GM23338 (cell line): Measurements from ENCODE around the gene ERP29. TPM values are rescaled to one million over a fixed set of nuclear protein-coding genes. Genes with fewer than 3 reads are reported as not detected.

ENCODE experiments used
- CREB1 ChIP-seq: fragments of 250-450 bp; sonication (Bioruptor Pico); IDR thresholded peaks from 2 replicates; pipeline ENCODE4 v1.5.0; 2020; ENCODE audit warnings: low read depth, mild to moderate bottlenecking, moderate library complexity
- JUNB ChIP-seq: IDR thresholded peaks from one replicate; pipeline ENCODE4 v1.6.1; 2016; ENCODE audit warnings: antibody characterized with exemption; ENCODE audit not compliant: unreplicated experiment
- NANOG ChIP-seq: IDR thresholded peaks from 2 replicates; pipeline ENCODE4 v1.6.1; 2016; ENCODE audit warnings: antibody characterized with exemption, borderline replicate concordance
- STAT1 ChIP-seq: IDR thresholded peaks from one replicate; pipeline ENCODE4 v1.6.1; 2016; ENCODE audit warnings: antibody characterized with exemption; ENCODE audit not compliant: unreplicated experiment
- microRNA-seq: library from miRNA; unstranded; fragments of <30 nt; microRNA quantifications from one replicate; pipeline ENCODE4, GENCODE V29; 2017
- polyA plus RNA-seq: library from polyadenylated mRNA; unstranded; fragments of >200 nt; fragmentation: Nextera tagmentation; extraction: Ambion mirVana; gene quantifications from 2 replicates; pipeline ENCODE4 v1.2.1, GENCODE V29; 2016
- small RNA-seq: library from RNA; depleted of rRNA; stranded (forward); fragments of <200 nt; gene quantifications from one replicate; pipeline ENCODE3, GENCODE V24; 2014; ENCODE audit warnings: low replicate concordance
- total RNA-seq: library from RNA; depleted of rRNA; stranded (reverse); fragments of >200 nt; shearing (Covaris generic); gene quantifications from 2 replicates; pipeline ENCODE4 v1.2.3, GENCODE V29; 2014; rRNA removed
- TF ChIP-seq, protein P1 (sequence below): fragments of 250-450 bp; sonication (Bioruptor Pico); IDR thresholded peaks from 2 replicates; pipeline ENCODE4 v1.5.0; 2020; ENCODE audit warnings: mild to moderate bottlenecking, moderate library complexity

The ERP29 gene
- total and polyA plus RNA-seq, 2 experiments from 2014 or later, result 90.7 to 166 TPM

DNA sequence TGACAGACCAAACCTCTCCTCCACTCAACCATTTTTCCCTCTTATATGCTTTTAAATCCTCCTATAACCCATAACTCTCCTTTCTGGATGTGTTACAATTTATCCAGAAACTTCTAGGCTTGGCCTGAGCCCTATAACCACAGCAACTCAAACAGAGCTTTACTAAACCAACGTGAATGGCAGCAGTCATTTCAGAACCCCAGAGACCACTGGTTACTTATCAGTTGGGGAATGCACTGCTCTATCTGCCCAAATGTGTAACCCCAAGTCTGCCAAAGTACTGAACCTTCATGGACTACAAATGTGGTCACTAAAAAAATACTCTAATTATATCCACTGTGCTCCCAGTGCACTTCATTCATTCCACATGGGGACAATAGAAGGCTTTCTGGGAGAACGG lies 53.3 kb downstream of the ERP29 start (continued):
- TF ChIP-seq, protein P1, sequence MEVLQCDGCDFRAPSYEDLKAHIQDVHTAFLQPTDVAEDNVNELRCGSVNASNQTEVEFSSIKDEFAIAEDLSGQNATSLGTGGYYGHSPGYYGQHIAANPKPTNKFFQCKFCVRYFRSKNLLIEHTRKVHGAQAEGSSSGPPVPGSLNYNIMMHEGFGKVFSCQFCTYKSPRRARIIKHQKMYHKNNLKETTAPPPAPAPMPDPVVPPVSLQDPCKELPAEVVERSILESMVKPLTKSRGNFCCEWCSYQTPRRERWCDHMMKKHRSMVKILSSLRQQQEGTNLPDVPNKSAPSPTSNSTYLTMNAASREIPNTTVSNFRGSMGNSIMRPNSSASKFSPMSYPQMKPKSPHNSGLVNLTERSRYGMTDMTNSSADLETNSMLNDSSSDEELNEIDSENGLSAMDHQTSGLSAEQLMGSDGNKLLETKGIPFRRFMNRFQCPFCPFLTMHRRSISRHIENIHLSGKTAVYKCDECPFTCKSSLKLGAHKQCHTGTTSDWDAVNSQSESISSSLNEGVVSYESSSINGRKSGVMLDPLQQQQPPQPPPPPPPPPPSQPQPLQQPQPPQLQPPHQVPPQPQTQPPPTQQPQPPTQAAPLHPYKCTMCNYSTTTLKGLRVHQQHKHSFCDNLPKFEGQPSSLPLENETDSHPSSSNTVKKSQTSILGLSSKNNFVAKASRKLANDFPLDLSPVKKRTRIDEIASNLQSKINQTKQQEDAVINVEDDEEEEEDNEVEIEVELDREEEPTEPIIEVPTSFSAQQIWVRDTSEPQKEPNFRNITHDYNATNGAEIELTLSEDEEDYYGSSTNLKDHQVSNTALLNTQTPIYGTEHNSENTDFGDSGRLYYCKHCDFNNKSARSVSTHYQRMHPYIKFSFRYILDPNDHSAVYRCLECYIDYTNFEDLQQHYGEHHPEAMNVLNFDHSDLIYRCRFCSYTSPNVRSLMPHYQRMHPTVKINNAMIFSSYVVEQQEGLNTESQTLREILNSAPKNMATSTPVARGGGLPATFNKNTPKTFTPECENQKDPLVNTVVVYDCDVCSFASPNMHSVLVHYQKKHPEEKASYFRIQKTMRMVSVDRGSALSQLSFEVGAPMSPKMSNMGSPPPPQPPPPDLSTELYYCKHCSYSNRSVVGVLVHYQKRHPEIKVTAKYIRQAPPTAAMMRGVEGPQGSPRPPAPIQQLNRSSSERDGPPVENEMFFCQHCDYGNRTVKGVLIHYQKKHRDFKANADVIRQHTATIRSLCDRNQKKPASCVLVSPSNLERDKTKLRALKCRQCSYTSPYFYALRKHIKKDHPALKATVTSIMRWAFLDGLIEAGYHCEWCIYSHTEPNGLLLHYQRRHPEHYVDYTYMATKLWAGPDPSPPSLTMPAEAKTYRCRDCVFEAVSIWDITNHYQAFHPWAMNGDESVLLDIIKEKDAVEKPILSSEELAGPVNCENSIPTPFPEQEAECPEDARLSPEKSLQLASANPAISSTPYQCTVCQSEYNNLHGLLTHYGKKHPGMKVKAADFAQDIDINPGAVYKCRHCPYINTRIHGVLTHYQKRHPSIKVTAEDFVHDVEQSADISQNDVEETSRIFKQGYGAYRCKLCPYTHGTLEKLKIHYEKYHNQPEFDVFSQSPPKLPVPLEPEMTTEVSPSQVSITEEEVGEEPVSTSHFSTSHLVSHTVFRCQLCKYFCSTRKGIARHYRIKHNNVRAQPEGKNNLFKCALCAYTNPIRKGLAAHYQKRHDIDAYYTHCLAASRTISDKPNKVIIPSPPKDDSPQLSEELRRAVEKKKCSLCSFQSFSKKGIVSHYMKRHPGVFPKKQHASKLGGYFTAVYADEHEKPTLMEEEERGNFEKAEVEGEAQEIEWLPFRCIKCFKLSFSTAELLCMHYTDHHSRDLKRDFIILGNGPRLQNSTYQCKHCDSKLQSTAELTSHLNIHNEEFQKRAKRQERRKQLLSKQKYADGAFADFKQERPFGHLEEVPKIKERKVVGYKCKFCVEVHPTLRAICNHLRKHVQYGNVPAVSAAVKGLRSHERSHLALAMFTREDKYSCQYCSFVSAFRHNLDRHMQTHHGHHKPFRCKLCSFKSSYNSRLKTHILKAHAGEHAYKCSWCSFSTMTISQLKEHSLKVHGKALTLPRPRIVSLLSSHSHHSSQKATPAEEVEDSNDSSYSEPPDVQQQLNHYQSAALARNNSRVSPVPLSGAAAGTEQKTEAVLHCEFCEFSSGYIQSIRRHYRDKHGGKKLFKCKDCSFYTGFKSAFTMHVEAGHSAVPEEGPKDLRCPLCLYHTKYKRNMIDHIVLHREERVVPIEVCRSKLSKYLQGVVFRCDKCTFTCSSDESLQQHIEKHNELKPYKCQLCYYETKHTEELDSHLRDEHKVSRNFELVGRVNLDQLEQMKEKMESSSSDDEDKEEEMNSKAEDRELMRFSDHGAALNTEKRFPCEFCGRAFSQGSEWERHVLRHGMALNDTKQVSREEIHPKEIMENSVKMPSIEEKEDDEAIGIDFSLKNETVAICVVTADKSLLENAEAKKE (CRISPR knock-in tag), result no peak
- TF ChIP-seq CREB1 (CRISPR knock-in tag), result no peak
- no peak for TF ChIP-seq STAT1
- TF ChIP-seq JUNB, result no peak
- no peak for TF ChIP-seq NANOG

Small RNAs within 50 kb of the gene (microRNA-seq; reads per million reads assigned to microRNA genes)
- not detected for gene MIR3657

Small RNAs within 50 kb of the gene (small RNA-seq; reads per million reads assigned to genes)
- gene AC004024.1 (0.15 reads per million), gene MIR3657 (not detected), gene RF00019 (not detected)

Other genes starting within 250 kb of the ERP29 start
- gene ALDH2, start 246.5 kb upstream of the ERP29 start, total RNA-seq, result 7.9 and 14.9 TPM in 2 replicates
- gene ALDH2, start 246.5 kb upstream of the ERP29 start, polyA plus RNA-seq, result 48.5 and 50.5 TPM in 2 replicates
- 77.0 and 107 TPM in 2 replicates for gene MAPKAPK5, start 171.2 kb upstream of the ERP29 start, total RNA-seq
- 39.6 and 41.5 TPM in 2 replicates for gene MAPKAPK5, start 171.2 kb upstream of the ERP29 start, polyA plus RNA-seq
- 8.0 and 12.0 TPM in 2 replicates for gene TMEM116, start 261 bp upstream of the ERP29 start, total RNA-seq
- gene TMEM116, start 261 bp upstream of the ERP29 start, polyA plus RNA-seq, result 6.6 and 10.4 TPM in 2 replicates
- gene NAA25, start 95.4 kb downstream of the ERP29 start, total RNA-seq, result 49.0 and 63.6 TPM in 2 replicates
- gene NAA25, start 95.4 kb downstream of the ERP29 start, polyA plus RNA-seq, result 55.1 and 58.9 TPM in 2 replicates
- gene TRAFD1, start 112.1 kb downstream of the ERP29 start, total RNA-seq, result 30.4 and 35.6 TPM in 2 replicates
- gene TRAFD1, start 112.1 kb downstream of the ERP29 start, polyA plus RNA-seq, result 17.4 and 17.8 TPM in 2 replicates